Body of pancreas (tissue), 4 donors: ENCODE data around the gene PRKCB.

ENCODE experiments used
- CTCF ChIP-seq, 7 experiments: fragments of 450-650 bp in 4 of 7; fragments of 200-600 bp in 3 of 7; sonication (generic) in 3 of 7; IDR thresholded peaks; one replicate each; pipeline ENCODE4 v1.5.1; 2016 to 2019; ENCODE audit warnings: antibody characterized with exemption in 7 of 7
- POLR2A ChIP-seq, 3 donors: fragments of 450-650 bp; IDR thresholded peaks; one replicate each; pipeline ENCODE4 v1.6.1; 2016; ENCODE audit warnings: antibody characterized with exemption in 3 of 3, mild to moderate bottlenecking in 2 of 3

- no peak for TF ChIP-seq CTCF (IDR thresholded peaks at IDR 0.05)
- no peak for TF ChIP-seq POLR2A (IDR thresholded peaks at IDR 0.05)
These were observed 305.7 kb downstream of the PRKCB start for GRCh38 chr16:24141466-24141865.
